Mesendoderm (in vitro differentiated cells): ENCODE data around the gene TAC4.

Source experiments
- DNase-seq: peaks from one replicate; pipeline ENCODE4 v3.0.0; 2013
- H2AK5ac ChIP-seq: 2 replicates; pipeline ENCODE4 v1.6.1; 2013; ENCODE audit warnings: low read length, inconsistent platforms
- H2BK120ac ChIP-seq: 2 replicates; pipeline ENCODE4 v1.6.1; 2013; ENCODE audit warnings: low read depth, mild to moderate bottlenecking, low read length, moderate library complexity, mixed read lengths
- H2BK15ac ChIP-seq: replicated peaks from 2 replicates; pipeline ENCODE4 v1.6.1; 2013; ENCODE audit warnings: low read depth, mild to moderate bottlenecking, moderate library complexity
- H2BK5ac ChIP-seq: 2 replicates; pipeline ENCODE4 v1.6.1; 2013; ENCODE audit warnings: low read length, inconsistent platforms
- H3K18ac ChIP-seq: 2 replicates; pipeline ENCODE4 v1.6.1; 2013; ENCODE audit warnings: mild to moderate bottlenecking, low read length, mixed read lengths
- H3K23ac ChIP-seq: one replicate; pipeline ENCODE4 v1.6.1; 2013; ENCODE audit warnings: low read length
- H3K27ac ChIP-seq: 2 replicates; pipeline ENCODE4 v1.5.1; 2013; ENCODE audit warnings: low read depth, mild to moderate bottlenecking, inconsistent platforms, low read length, moderate library complexity
- H3K27me3 ChIP-seq: 2 replicates; pipeline ENCODE4 v1.6.1; 2013; ENCODE audit warnings: low read length, control low read depth, mild to moderate bottlenecking, inconsistent platforms; ENCODE audit not compliant: insufficient read depth, poor library complexity
- H3K36me3 ChIP-seq: 2 replicates; pipeline ENCODE4 v1.6.1; 2013; ENCODE audit warnings: low read length, inconsistent platforms; ENCODE audit not compliant: control insufficient read depth, insufficient read depth
- H3K4ac ChIP-seq: one replicate; pipeline ENCODE4 v1.6.1; 2013; ENCODE audit warnings: low read depth, mild to moderate bottlenecking, low read length, moderate library complexity
- H3K4me1 ChIP-seq: 2 replicates; pipeline ENCODE4 v1.6.1; 2013; ENCODE audit warnings: low read depth, low read length, inconsistent platforms; ENCODE audit not compliant: control insufficient read depth
- H3K4me2 ChIP-seq: 2 replicates; pipeline ENCODE4 v1.6.1; 2013; ENCODE audit warnings: low read length
- H3K4me3 ChIP-seq: 2 replicates; pipeline ENCODE4 v1.5.1; 2013; ENCODE audit warnings: mild to moderate bottlenecking, low read length
- H3K56ac ChIP-seq: one replicate; pipeline ENCODE4 v1.6.1; 2013; ENCODE audit warnings: low read length
- H3K79me1 ChIP-seq: 2 replicates; pipeline ENCODE4 v1.6.1; 2013; ENCODE audit warnings: low read length, inconsistent platforms
- H3K79me2 ChIP-seq: 2 replicates; pipeline ENCODE4 v1.6.1; 2013; ENCODE audit warnings: mild to moderate bottlenecking, low read length; ENCODE audit not compliant: control insufficient read depth, insufficient read depth
- H3K9ac ChIP-seq: 2 replicates; pipeline ENCODE4 v1.6.1; 2013; ENCODE audit warnings: low read length, inconsistent platforms
- H4K5ac ChIP-seq: one replicate; pipeline ENCODE4 v1.6.1; 2013; ENCODE audit warnings: low read length
- H4K8ac ChIP-seq: one replicate; pipeline ENCODE4 v1.6.1; 2013; ENCODE audit warnings: low read depth, mild to moderate bottlenecking, control low read depth, low read length, moderate library complexity
- WGBS: extraction: QIAGEN DNeasy Blood & Tissue Kit; methylation state at CpG from one replicate; pipeline ENCODE4 v1.1.7; 2013; ENCODE audit warnings: low lambda C conversion rate, missing lambda C conversion rate; ENCODE audit not compliant: insufficient coverage; ENCODE audit errors: extremely low coverage; 5-methylcytosine and 5-hydroxymethylcytosine counted together

TAC4 gene

DNA sequence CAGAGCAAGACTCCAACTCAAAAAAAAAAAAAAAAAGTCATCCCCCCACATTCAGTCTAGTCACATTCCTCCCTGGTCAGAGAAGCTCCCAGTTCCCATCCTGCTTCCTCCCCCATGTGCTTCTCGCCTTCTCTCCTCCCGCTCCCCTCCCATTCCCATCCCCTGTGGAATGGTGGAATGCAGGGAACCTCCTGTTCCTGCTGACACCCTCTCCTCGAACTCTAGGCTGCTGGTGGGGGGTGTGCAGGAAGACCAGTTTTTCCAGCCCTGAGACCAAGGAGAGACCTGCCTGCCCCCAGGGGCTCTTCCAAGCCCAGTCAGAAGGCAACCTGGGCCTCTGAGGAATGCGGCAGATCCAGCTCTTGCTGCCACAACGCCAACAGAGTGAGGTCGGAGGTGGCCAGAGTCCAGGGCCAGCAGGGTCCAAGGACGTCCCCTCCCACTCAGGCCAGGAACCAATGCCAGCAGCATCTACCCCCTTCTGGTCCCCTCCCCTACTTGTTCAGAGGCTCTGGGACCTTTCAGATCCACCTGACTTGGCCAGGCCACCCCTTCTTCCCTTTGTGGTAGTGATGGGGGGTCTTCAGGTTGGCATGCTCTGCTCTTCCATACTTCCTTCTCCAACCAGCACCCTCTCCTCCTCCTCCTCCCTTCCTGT is 39.3 kb upstream of the TAC4 start:
- H3K27me3 ChIP-seq = peaks cover 2% of the 10 kb centered on the region
- H3K4me3 ChIP-seq = no peak overlapping the region
- peak; percentile 98 for DNase-seq

DNA sequence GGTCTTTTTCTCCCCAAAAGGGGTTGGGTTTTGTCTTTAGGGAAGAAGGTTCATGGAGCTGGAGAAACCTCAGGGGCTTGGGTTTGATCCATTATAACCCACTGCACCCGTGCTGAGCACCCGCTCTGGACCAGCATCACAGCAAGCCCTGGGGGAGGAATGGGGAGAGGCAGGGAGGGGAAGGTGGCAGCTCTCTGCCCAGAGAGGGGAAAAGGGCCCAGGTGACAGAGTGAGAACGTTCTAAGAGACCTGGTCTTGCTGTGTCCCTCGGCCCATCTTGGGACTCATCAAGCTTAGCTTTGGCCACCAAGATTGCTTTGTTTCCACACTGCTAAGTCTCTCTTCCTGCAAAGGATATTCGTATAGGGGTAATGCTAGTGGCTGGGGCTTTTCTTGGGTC is 38.2 kb upstream of the TAC4 start:
- Histone ChIP-seq H2AK5ac (no peak overlapping the region), H3K79me2 (no peaks in the 10 kb centered on the region), H3K56ac (peak overlapping the region; percentile 12), H4K8ac (no peak overlapping the region), H3K4me3 (no peak overlapping the region), H3K4me1 (peaks cover 7% of the 10 kb centered on the region), H4K5ac (no peak overlapping the region), H3K4ac (peak overlapping the region; percentile 90), H2BK5ac (no peak overlapping the region), H3K9ac (no peak overlapping the region), H2BK15ac (no peak overlapping the region), H3K4me2 (no peak overlapping the region), H2BK120ac (no peak overlapping the region), H3K36me3 (no peaks in the 10 kb centered on the region), H3K27me3 (no peaks in the 10 kb centered on the region), H3K18ac (no peak overlapping the region), H3K23ac (no peak overlapping the region), H3K27ac (no peak overlapping the region), H3K79me1 (no peaks in the 10 kb centered on the region)
- DNase-seq = no peak
- WGBS = no CpG with 5 or more reads among the region's 5 CpGs

More for the DNA sequence above, 39.3 kb upstream of the TAC4 start:
- no peak overlapping the region for H3K27ac ChIP-seq
- no peak overlapping the region for H2BK120ac ChIP-seq
- no peak overlapping the region for H2BK15ac ChIP-seq
- no peak overlapping the region for H3K9ac ChIP-seq
- no peaks in the 10 kb centered on the region for H3K79me2 ChIP-seq
- peak overlapping the region; percentile 23 for H2BK5ac ChIP-seq
- no peak overlapping the region for H3K4ac ChIP-seq
- peaks cover 7% of the 10 kb centered on the region for H3K4me1 ChIP-seq
- peak overlapping the region; percentile 0 for H3K56ac ChIP-seq
- H2AK5ac ChIP-seq = peak overlapping the region; percentile 25
- no peaks in the 10 kb centered on the region for H3K79me1 ChIP-seq
- H3K18ac ChIP-seq = no peak overlapping the region
- no peak overlapping the region for H3K23ac ChIP-seq
- no peaks in the 10 kb centered on the region for H3K36me3 ChIP-seq
- no peak overlapping the region for H3K4me2 ChIP-seq
- no peak overlapping the region for H4K5ac ChIP-seq
- WGBS = no CpG with 5 or more reads among the region's 7 CpGs
- H4K8ac ChIP-seq = no peak overlapping the region

DNA sequence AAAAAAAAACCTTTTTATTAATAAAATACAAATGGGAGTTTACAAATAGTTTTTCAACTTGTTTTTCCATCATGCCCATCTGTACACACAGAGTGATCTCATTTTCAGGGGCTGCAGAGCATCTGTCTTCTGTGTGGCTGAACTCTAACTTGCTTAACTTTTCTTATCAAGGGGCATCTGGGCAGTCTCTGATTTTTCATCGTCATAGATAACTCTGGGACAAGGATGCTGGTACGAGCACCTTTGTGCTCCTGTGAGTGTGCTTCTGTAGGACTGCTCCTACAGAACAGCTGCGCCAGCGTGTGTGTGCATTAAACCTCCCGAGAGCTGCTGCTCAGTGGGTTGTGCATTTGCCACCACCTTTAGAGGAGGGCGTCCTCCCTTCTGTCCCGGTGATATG is 34.6 kb upstream of the TAC4 start:
- Histone ChIP-seq H3K9ac (no peak overlapping the region), H3K27ac (no peak overlapping the region), H3K79me2 (no peaks in the 10 kb centered on the region), H3K23ac (no peak overlapping the region), H4K5ac (no peak overlapping the region), H3K4me3 (no peak overlapping the region), H3K4me1 (peaks cover 6% of the 10 kb centered on the region), H2BK15ac (no peak overlapping the region), H2AK5ac (no peak overlapping the region), H3K36me3 (no peaks in the 10 kb centered on the region), H3K4me2 (no peak overlapping the region), H4K8ac (no peak overlapping the region), H3K56ac (no peak overlapping the region), H3K4ac (no peak overlapping the region), H3K79me1 (no peaks in the 10 kb centered on the region), H2BK120ac (no peak overlapping the region), H3K27me3 (no peaks in the 10 kb centered on the region), H3K18ac (no peak overlapping the region), H2BK5ac (no peak overlapping the region)
- no CpG with 5 or more reads among the region's 7 CpGs for WGBS
- DNase-seq = no peak

DNA sequence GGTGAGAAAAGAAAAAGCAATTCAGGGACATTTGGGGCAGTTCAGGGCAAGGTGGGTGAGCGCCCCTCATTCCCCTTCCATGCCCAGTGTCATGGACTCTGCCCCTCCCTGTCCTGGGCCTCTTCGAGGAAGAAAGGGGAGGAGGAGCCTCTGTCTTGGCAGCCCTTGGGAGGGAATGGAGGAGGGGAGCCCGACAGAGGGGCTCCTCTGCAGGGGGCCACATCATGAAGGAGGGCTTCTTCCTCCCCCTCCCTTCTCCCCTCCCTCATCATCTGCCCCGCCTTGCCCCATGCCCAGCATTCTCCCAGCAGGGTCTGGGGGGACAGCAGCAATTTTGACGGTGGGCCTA is 33.2 kb upstream of the TAC4 start:
- H3K27me3 ChIP-seq = no peaks in the 10 kb centered on the region
- H2BK120ac ChIP-seq = no peak overlapping the region
- H3K79me1 ChIP-seq = no peaks in the 10 kb centered on the region
- no peak overlapping the region for H2BK5ac ChIP-seq
- H3K4me3 ChIP-seq = no peak overlapping the region
- H3K27ac ChIP-seq = no peak overlapping the region
- H3K79me2 ChIP-seq = no peaks in the 10 kb centered on the region
- no peak overlapping the region for H3K4ac ChIP-seq
- no peak overlapping the region for H3K23ac ChIP-seq
- H4K5ac ChIP-seq = no peak overlapping the region
- no CpG with 5 or more reads among the region's 5 CpGs for WGBS
- no peak overlapping the region for H3K56ac ChIP-seq
- H3K4me2 ChIP-seq = peak overlapping the region; percentile 22
- no peak overlapping the region for H2BK15ac ChIP-seq
- peak; percentile 52 for DNase-seq
- H3K36me3 ChIP-seq = no peaks in the 10 kb centered on the region
- peaks cover 6% of the 10 kb centered on the region for H3K4me1 ChIP-seq
- H2AK5ac ChIP-seq = no peak overlapping the region
- no peak overlapping the region for H3K9ac ChIP-seq
- H3K18ac ChIP-seq = no peak overlapping the region
- no peak overlapping the region for H4K8ac ChIP-seq

DNA sequence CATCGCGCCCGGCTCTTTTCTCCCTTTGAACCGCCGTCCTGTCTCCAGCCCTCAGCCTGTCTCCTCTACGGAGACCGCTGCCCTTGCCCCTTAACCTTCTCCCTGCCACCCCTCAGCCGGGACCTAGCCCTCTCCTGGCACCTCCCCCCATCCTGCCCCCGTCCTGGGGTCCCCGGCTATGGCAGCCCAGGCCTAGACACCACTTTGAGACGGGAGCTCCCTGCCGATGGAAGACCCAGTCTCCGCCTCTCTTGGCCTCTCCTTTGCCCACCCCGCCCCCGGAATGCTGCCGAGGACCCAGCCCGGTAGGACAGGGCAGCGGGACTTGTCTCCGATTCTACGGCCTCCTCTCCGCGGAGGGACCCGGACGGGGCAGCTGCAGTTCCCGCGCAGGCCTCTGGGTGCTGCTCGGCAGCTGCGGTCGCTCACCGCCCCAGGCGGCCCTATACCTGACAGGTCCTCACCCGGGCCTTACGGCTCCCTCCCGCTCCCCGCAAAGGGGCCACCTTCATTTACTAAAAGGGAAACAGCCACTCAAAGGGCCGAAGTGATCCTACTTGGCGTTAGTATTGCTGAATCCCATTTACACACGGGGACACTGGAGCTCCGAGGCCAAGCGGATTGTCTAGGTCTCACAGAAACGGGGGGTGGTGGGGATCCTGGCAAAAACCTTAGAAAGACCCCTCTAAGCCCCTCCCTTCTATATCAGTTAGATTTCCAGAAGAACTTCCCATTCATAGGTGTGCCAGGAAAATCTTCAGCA is 32.6 kb upstream of the TAC4 start:
- peaks cover 7% of the 10 kb centered on the region for H3K4me1 ChIP-seq
- no peaks in the 10 kb centered on the region for H3K27me3 ChIP-seq
- H3K27ac ChIP-seq = no peak overlapping the region
- DNase-seq = peak; percentile 97
- H3K4me2 ChIP-seq = peak overlapping the region; percentile 48
- WGBS = no CpG with 5 or more reads among the region's 41 CpGs
- H3K4ac ChIP-seq = no peak overlapping the region
- peak overlapping the region; percentile 57 for H3K9ac ChIP-seq
- no peak overlapping the region for H3K23ac ChIP-seq
- H3K18ac ChIP-seq = no peak overlapping the region
- no peaks in the 10 kb centered on the region for H3K36me3 ChIP-seq
- H4K8ac ChIP-seq = no peak overlapping the region
- no peak overlapping the region for H4K5ac ChIP-seq
- H2AK5ac ChIP-seq = no peak overlapping the region
- no peaks in the 10 kb centered on the region for H3K79me1 ChIP-seq
- H2BK120ac ChIP-seq = no peak overlapping the region
- H3K56ac ChIP-seq = peak overlapping the region; percentile 83
- no peaks in the 10 kb centered on the region for H3K79me2 ChIP-seq
- no peak overlapping the region for H2BK5ac ChIP-seq
- no peak overlapping the region for H2BK15ac ChIP-seq
- peak overlapping the region; percentile 18 for H3K4me3 ChIP-seq
